NCI-H345 (cell line): ENCODE results near the gene KRTAP12-1.

Experiments
- DNase-seq: peaks from one replicate; lab custom pipeline; 2025; lab: John Stamatoyannopoulos, UW

KRTAP12-1 gene, protein sequence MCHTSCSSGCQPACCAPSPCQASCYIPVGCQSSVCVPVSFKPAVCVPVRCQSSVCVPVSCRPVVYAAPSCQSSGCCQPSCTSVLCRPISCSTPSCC

GRCh38 chr21:44681861-44682579, at the start of gene KRTAP12-1:
KRTAP12-1 (minus strand) TSS chr21:44682163; CDS start chr21:44682123, 40 bp downstream.
- peak; percentile 95 for DNase-seq

GRCh38 chr21:44730951-44731579, 49.1 kb upstream of the KRTAP12-1 start:
- DNase-seq, result no peak

DNA sequence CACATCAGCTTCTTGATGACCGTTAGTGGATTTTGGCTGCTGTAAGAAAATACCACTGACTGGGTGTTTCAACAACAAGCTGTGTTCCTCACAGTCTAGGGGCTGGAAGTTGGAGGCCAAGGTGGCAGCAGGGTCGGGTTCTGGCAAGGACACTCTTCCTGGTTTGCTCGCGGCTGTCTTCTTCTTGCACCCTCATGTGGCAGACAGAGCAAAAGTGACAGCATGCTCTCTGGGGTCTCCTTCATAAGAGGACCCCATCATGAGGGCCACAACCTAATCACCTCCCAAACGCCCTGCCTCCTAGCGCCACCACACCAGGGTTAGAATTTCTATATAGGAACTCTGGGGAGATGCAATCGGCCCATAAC, 48.0 kb upstream of the KRTAP12-1 start:
- no peak for DNase-seq

DNA sequence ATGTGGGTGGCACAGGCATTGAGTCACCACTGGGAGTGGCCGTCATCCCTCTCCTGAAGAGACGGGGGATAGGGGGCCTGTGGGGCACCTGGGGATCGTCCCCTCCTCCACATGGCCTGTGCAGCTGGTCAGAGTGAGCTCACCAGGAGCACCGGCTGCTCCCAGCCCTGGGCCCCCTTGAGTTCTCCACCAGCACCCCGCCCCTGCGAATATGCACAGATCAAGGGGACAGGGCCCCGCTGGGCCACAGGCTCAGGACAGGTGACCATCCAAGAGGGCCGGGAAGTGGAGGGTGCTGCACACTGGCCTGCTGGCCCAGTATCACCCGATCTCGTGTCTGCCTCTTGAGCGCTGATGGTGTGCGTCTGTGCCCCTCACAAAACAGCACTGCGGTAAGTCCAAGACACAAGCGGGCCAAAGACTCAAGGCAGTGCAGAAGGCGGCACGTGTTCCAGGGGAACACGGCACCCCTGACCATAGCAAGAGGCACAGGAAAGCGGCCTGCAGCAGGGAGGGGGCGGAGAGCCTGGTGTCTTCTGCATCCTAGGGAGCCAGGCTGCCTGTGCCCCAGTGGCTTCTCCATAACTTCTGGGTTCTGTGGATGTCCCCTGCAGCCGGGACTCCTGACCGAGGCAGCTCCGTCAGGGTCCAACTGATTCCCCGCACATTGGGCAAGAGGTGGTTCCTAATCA, 47.5 kb upstream of the KRTAP12-1 start:
- DNase-seq, result no peak

- no peak for DNase-seq
Observed at GRCh38 chr21:44728716-44729115, 46.8 kb upstream of the KRTAP12-1 start.

DNA sequence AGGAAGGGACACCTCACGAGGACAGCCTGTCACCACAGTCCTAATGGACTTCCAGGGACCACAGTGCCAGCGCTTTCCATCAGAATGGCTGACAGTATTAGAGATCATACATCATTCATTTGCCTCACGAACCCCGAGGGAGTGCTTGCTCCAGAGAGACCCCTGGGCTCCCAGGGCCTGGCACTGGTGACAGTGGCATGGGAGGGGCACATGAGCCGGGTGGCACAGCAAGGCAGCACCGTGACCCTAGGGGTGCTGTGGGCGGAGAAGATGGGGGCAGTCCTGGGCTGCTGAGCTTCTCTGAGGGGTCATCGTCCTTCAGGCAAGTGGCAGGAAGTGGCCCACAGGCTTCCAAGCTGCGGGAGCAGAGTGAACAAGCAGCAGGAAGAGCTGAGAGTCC, 45.8 kb upstream of the KRTAP12-1 start:
- DNase-seq, result no peak

- DNase-seq, result no peak
Observed at GRCh38 chr21:44727321-44727720, 45.4 kb upstream of the KRTAP12-1 start.

DNA sequence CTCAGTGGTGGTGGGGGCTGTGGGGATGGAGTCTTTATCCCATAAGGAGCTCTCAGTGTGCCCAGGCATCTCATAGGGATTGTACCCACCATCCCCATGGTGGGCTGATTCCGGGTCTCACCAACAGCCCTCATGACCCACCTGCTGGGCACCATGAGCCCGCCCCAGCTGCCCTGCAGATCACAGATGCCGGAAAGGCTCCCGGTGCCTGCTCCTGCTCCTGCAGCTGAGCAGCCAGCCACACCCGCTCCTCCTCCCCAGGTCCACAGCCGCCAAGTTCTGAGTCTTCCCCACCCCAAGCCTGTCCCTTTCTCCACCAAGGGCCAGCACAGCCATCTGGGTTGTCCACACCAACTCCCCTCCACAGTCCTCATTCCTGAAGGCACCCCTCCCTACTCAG, 44.9 kb upstream of the KRTAP12-1 start:
- DNase-seq, result no peak

DNA sequence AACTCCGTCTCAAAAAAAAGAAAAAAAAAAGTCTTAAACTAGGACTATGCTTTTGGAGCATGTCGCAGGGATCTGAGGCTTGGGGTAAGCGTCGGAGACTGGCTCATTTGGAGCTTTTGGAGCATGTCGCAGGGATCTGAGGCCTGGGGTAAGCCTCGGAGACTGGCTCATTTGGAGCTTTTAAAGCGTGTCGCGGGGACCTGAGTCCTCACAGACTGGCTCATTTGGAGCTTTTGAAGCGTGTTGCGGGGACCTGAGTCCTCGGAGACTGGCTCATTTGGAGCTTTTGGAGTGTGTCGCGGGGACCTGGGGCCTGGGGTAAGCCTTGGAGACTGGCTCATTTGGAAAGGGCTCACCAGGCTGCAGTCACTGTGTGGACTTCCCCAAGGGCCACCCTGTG, 43.0 kb upstream of the KRTAP12-1 start:
- no peak for DNase-seq

DNA sequence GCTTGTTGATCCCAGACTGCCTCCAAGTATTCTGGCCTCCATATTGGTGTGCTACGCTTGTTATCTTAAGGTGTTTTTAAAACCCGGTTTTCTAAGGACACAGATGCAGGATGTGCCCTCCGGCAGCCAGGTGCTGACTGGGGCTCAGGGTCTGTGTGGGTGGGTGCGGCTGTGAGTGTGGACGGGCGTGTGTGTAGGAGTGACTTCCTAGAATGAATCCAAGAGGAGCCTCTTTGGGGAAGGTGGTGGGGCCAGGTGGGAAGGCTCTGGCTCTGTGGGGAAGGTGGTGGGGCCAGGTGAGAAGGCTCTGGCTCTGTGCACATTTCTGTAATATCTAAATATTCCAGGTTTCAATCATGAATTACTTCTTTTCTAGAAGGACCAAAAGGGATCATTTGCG, 42.2 kb upstream of the KRTAP12-1 start:
- DNase-seq, result no peak

- no peak for DNase-seq
Observed at GRCh38 chr21:44723177-44724131, 41.5 kb upstream of the KRTAP12-1 start.

DNA sequence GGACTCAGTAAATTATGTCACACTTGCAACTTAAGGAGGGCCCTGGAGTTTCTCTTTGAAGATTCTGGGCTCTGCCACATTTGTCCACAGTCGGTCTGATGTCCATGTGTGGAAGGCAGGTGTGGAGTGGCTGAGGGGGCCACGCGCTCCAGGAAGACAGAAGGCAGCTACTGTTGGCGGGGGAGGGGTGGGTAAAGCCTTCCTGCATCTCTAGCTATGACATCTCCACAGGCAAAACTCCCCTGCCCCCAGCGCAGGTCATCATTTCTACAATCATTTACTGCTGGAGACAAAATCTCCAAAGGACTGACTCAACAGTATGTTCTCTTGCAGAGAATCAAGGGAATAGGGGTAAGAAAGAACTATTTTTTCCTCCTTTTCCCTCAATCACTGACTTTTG, 40.8 kb upstream of the KRTAP12-1 start:
- DNase-seq, result no peak

GRCh38 chr21:44720170-44720569, 38.2 kb upstream of the KRTAP12-1 start:
- DNase-seq, result no peak

DNA sequence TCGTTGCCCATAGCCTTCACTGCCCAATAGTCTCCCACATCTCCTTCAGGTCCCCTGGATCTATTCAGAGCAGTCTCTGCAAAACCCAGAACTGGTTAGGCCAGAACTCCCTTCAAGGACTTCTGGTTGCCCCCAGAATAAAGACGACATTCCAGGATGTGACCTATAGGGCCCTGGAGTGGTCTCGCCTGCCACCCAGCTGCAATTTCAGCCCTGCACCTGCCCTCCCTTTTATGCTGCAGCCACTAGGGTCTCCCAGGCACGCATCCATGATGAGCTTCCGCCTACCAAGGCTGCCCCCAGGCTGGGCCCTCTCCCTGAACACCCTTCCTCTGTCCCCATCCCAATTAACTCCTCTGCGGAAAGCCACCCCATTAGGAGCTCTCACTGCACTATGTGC, 36.6 kb upstream of the KRTAP12-1 start:
- DNase-seq, result no peak

DNA sequence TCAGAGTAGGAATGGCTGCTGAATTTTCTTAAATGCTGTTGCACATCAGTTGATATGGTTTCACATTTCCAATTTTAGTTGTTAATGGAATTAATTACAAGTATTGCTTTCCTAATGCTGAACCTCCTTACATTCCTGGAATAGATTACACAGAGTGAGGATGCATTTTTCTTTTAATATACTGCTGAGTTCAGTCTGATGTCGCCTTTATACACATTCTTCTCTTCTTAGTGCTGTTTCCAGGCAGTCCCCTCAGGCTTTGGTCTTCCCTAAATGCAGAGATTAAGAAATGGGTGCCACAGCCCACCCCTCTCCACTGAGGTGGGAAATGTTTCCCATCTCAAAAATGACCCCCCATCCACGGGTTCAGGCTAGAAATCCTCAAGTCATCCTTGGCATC, 36.1 kb upstream of the KRTAP12-1 start:
- no peak for DNase-seq

DNA sequence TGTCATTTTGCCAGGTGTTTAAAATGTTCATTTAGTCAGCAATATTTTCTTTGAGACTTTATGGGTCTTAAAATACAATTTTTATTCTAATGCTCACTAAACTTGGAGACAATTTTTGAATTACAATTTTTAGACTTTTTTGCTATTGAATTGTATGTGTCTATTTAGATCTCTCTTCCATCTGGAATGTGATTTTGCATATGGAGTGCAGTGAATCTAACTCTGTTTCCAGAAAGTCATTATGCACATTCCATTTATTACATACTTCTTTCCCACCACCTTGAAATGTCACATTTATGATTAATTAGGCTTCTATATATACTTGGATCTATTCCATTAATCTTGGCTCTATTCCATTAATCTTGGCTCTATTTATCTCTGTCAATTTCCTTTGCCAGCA, 35.0 kb upstream of the KRTAP12-1 start:
- no peak for DNase-seq

GRCh38 chr21:44714905-44715304, 32.9 kb upstream of the KRTAP12-1 start:
- no peak for DNase-seq

DNA sequence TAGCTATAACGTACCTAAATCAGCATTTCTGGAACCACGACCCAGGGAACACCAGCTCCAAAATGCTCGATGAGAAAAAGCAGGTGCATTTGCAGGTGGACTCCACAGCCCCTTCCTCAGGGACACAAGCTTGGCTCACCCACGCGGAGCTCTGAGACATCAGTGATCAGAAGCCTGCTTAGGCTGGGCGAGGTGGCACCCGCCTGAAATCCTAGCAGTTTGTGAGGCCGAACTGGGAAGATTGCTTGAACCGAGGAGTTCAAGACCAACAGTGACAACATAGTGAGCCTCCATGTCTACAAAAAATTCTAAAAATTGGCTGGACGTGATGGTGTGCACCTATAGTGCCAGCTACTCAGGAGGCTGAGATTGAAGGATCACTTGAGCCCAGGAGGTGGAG, 31.9 kb upstream of the KRTAP12-1 start:
- DNase-seq, result no peak

DNA sequence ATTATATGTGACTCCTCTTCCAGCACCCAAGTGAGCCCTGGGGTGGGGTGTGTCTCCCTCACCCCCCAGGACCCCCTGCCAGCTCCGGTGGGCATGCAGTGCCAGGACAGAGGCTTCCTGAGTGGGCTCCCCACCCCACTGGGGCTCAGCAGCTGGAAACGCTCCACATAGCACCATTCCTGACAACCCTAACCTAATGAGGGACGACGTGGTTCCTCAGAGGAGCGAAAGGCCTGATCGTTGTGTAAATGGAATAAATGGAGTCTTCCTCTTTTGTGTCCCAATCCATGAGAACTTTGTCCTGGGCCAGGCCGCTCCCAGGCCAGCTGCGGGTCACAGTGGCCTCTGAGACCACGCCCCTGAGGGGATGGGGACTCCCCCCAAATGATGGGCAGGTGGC, 31.2 kb upstream of the KRTAP12-1 start:
- DNase-seq, result no peak

DNA sequence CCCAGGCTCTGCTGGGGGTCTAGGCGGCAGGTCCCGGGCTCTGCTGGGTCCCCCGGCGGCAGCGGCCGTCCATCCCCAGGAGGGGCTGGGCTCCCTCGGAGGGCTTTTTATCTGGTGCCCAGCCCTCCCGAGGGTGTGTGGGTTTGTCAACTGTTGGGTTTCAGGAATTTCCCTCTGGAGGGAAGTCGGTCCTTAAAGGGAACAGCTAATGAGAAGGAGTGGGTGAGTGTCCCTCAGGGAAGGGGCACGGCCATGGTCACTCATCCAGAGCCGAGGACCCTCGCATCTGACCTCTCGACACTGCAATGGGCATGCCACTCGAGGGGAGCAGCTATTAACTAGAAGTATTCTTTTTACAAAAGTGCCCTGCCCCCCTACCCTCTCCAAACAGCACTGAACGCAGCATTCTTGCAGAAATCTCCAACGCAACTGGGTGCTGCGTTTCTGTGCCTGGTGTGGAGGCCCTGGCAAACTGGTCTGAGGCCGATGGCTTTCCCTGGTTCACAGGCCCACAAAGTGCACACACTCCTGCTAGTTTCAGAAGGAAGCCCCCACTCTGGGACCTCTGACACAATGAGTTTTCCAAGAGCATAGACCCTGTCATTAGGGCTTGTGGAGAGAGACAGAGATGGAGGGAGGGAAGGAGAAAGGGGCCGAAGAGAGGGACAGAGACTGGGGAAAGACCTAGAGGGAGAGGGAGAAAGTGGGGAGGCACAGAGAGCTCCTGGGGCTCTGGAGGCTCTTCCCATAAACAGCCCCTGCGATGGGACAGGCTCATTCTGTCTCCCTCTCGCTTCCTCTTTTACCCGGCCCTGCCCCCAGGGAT, 30.5 kb upstream of the KRTAP12-1 start:
- DNase-seq, result no peak
